ENCODE data around the gene KBTBD12.

KBTBD12 gene

GRCh38 chr3:127929818-127930413 is 14.9 kb downstream of the KBTBD12 start:
- no peaks in the 10 kb centered on the region for H3K36me3 ChIP-seq (ENCODE audit: insufficient read depth)
- no peaks in the 10 kb centered on the region for H3K4me1 ChIP-seq (ENCODE audit: low read depth, poor library complexity, severe bottlenecking)
- H3K4me2 ChIP-seq, result no peak overlapping the region

GRCh38 chr3:127933396-127933795 is 18.4 kb downstream of the KBTBD12 start:
- Histone ChIP-seq H3K27ac (no peak overlapping the region), H3K36me3 (ENCODE audit: insufficient read depth) (no peaks in the 10 kb centered on the region), H3K79me2 (ENCODE audit: insufficient read depth, low read depth) (no peaks in the 10 kb centered on the region), H3K4me3 (IDR thresholded peaks at IDR 0.05; ENCODE audit: insufficient read depth, low read depth, low read length) (no peak overlapping the region), H2AFZ (ENCODE audit: low read depth) (no peak overlapping the region), H3K27me3 (ENCODE audit: insufficient read depth, low read depth) (no peaks in the 10 kb centered on the region), H3K4me1 (ENCODE audit: low read depth, poor library complexity, severe bottlenecking) (no peaks in the 10 kb centered on the region), H3K4me2 (no peak overlapping the region), H3K9ac (no peak overlapping the region), H4K20me1 (ENCODE audit: insufficient read depth) (no peaks in the 10 kb centered on the region)
- no peak for TF ChIP-seq CTCF (conservative IDR thresholded peaks at IDR 0.05; ENCODE audit: low read depth, low read length)

More at GRCh38 chr3:127929818-127930413, 14.9 kb downstream of the KBTBD12 start:
- Histone ChIP-seq H3K4me3 (IDR thresholded peaks at IDR 0.05; ENCODE audit: insufficient read depth, low read depth, low read length) (no peak overlapping the region), H3K79me2 (ENCODE audit: insufficient read depth, low read depth) (no peaks in the 10 kb centered on the region), H2AFZ (ENCODE audit: low read depth) (no peak overlapping the region), H3K9ac (no peak overlapping the region), H4K20me1 (ENCODE audit: insufficient read depth) (no peaks in the 10 kb centered on the region), H3K27me3 (ENCODE audit: insufficient read depth, low read depth) (no peaks in the 10 kb centered on the region), H3K27ac (no peak overlapping the region)
- no peak for TF ChIP-seq CTCF (conservative IDR thresholded peaks at IDR 0.05; ENCODE audit: low read depth, low read length)

- Histone ChIP-seq H3K79me2 (ENCODE audit: insufficient read depth, low read depth) (no peaks in the 10 kb centered on the region), H2AFZ (ENCODE audit: low read depth) (no peak overlapping the region)
- TF ChIP-seq CTCF (conservative IDR thresholded peaks at IDR 0.05; ENCODE audit: low read depth, low read length), result no peak
These were observed 23.8 kb downstream of the KBTBD12 start for GRCh38 chr3:127938800-127939199.

GRCh38 chr3:127940116-127940515 is 25.1 kb downstream of the KBTBD12 start:
- no peak overlapping the region for H2AFZ ChIP-seq (ENCODE audit: low read depth)
- H3K36me3 ChIP-seq (ENCODE audit: insufficient read depth), result no peaks in the 10 kb centered on the region
- no peak overlapping the region for H3K4me2 ChIP-seq
- no peaks in the 10 kb centered on the region for H3K79me2 ChIP-seq (ENCODE audit: insufficient read depth, low read depth)
- no peaks in the 10 kb centered on the region for H3K27me3 ChIP-seq (ENCODE audit: insufficient read depth, low read depth)
- no peak overlapping the region for H3K9ac ChIP-seq
- H4K20me1 ChIP-seq (ENCODE audit: insufficient read depth), result no peaks in the 10 kb centered on the region
- H3K27ac ChIP-seq, result no peak overlapping the region
- no peaks in the 10 kb centered on the region for H3K4me1 ChIP-seq (ENCODE audit: low read depth, poor library complexity, severe bottlenecking)
- TF ChIP-seq CTCF (conservative IDR thresholded peaks at IDR 0.05; ENCODE audit: low read depth, low read length), result no peak
- H3K4me3 ChIP-seq (IDR thresholded peaks at IDR 0.05; ENCODE audit: insufficient read depth, low read depth, low read length), result no peak overlapping the region

More at GRCh38 chr3:127938800-127939199, 23.8 kb downstream of the KBTBD12 start:
- H3K4me2 ChIP-seq, result no peak overlapping the region
- H3K9ac ChIP-seq, result no peak overlapping the region
- no peaks in the 10 kb centered on the region for H4K20me1 ChIP-seq (ENCODE audit: insufficient read depth)
- H3K27me3 ChIP-seq (ENCODE audit: insufficient read depth, low read depth), result no peaks in the 10 kb centered on the region
- H3K4me3 ChIP-seq (IDR thresholded peaks at IDR 0.05; ENCODE audit: insufficient read depth, low read depth, low read length), result no peak overlapping the region
- H3K36me3 ChIP-seq (ENCODE audit: insufficient read depth), result no peaks in the 10 kb centered on the region
- H3K27ac ChIP-seq, result no peak overlapping the region
- no peaks in the 10 kb centered on the region for H3K4me1 ChIP-seq (ENCODE audit: low read depth, poor library complexity, severe bottlenecking)
